Lung (tissue), 12 donors: ENCODE measurements around the gene ARHGDIB. TPM values are rescaled to one million over a fixed set of nuclear protein-coding genes. Genes with fewer than 3 reads are reported as not detected.

Source experiments
- ATAC-seq: fragments of 200-7000 bp; cut with Tn5 transposase; one replicate; pipeline ENCODE4 v1.9.1; 2020; ENCODE audit warnings: moderate number of reproducible peaks; ENCODE audit not compliant: insufficient read depth, low FRiP score
- DNase-seq, 3 donors: peaks; one replicate each; pipeline ENCODE4 v3.0.0-alpha.2; 2013 to 2017
- H3K27ac ChIP-seq, 2 donors: one replicate each; pipeline ENCODE4 v1.5.1; 2013; ENCODE audit warnings: mild to moderate bottlenecking in 2 of 2, moderate library complexity in 2 of 2, control low read depth in 1 of 2, inconsistent platforms in 1 of 2, low read depth in 1 of 2, low read length in 1 of 2
- H3K27me3 ChIP-seq, 3 donors: one replicate each; pipeline ENCODE4 v1.5.1; 2013; ENCODE audit warnings: low read length in 2 of 3; ENCODE audit not compliant: control insufficient read depth in 3 of 3, insufficient read depth in 3 of 3
- H3K36me3 ChIP-seq, 4 donors: one replicate each; pipeline ENCODE4 v1.5.1; 2013; ENCODE audit warnings: low read length in 4 of 4, mild to moderate bottlenecking in 1 of 4, moderate library complexity in 1 of 4; ENCODE audit not compliant: control insufficient read depth in 4 of 4, insufficient read depth in 4 of 4
- H3K4me1 ChIP-seq, 5 donors: one replicate each; pipeline ENCODE4 v1.5.1; 2013; ENCODE audit warnings: low read length in 5 of 5, mild to moderate bottlenecking in 2 of 5, moderate library complexity in 1 of 5; ENCODE audit not compliant: control insufficient read depth in 5 of 5, insufficient read depth in 5 of 5
- H3K4me3 ChIP-seq: one replicate; pipeline ENCODE4 v1.5.1; 2013; ENCODE audit warnings: mild to moderate bottlenecking, control low read depth, moderate library complexity
- H3K9ac ChIP-seq, 2 donors: one replicate each; pipeline ENCODE4 v1.5.1; 2013; ENCODE audit warnings: low read length in 2 of 2, control low read depth in 1 of 2; ENCODE audit not compliant: insufficient read depth in 1 of 2
- H3K9me3 ChIP-seq, 4 donors: one replicate each; pipeline ENCODE4 v1.5.1; 2013; ENCODE audit warnings: low read length in 3 of 4, mild to moderate bottlenecking in 1 of 4, moderate library complexity in 1 of 4; ENCODE audit not compliant: control insufficient read depth in 4 of 4, insufficient read depth in 3 of 4
- CTCF ChIP-seq: IDR thresholded peaks from 2 replicates; pipeline ENCODE4 v1.5.1; 2012; ENCODE audit warnings: mild to moderate bottlenecking; ENCODE audit errors: control extremely low read depth, extremely low read depth
- WGBS, 2 donors: extraction: QIAGEN DNeasy Blood & Tissue Kit; methylation state at CpG; one replicate each; pipeline ENCODE4 v1.1.7; 2013; 5-methylcytosine and 5-hydroxymethylcytosine counted together
- polyA plus RNA-seq, 2 donors: library from polyadenylated mRNA; stranded (reverse); fragments of 200-250 nt; gene quantifications; one replicate each; pipeline ENCODE4 v1.2.1, GENCODE V29; 2013
- total RNA-seq, 2 donors: library from RNA; depleted of rRNA in 1 of 2; stranded (reverse); fragments of >200 nt in 1 of 2; gene quantifications; one replicate each; pipeline ENCODE4 v1.2.1, GENCODE V29; 2014 to 2021
- donor health status: control.
- donor health status: control.
- donor health status: Bipolar disorder and iron deficiency.
- donor health status: healthy.
- donor health status: DM: yes; HTN: yes; CAD: no.

The ARHGDIB gene
- total and polyA plus RNA-seq, 4 donors: 66.5 to 597 (median 259) TPM

DNA sequence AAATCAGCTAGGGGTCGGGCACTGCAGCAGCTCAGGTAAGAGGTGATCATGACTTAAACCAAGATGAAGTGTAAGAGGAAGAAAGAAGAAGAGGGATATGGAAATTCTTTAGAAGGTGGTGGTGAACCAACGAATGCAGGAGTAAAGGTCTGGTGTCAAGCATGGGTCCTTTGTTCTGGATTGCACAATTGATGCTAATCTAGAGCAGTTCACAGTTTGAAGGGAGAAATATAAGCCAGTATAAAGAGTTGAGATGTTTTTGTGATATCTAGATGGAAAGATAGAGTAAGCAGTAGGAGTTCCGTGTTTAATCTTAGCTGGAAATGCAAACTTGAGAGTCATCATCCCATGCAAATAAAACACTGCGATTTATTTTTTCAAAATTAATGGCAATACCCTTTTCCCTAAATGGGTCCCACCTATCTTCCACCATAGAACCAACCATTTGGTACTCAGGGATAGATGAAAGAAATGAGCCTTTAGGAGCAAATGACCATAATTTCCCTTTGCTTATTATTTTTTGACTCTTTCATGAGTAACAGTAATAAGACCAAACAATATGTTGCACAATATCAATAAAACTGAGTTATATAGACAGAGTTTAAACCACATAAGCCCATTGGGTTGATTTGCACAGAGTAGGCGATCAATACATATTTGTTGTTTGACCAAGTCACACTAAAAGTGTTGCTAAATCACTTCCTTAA is 60.7 kb downstream of the ARHGDIB start:
- DNase-seq: no peak
- no peak for TF ChIP-seq CTCF
- Histone ChIP-seq H3K27ac (peak overlapping the region in 1 of 2 donors; percentile 2), H3K9me3 (no peaks in the 10 kb centered on the region), H3K4me1 (peaks cover 0 to 37% (median 12%) of the 10 kb centered on the region in 5 donors), H3K27me3 (no peaks in the 10 kb centered on the region), H3K36me3 (no peaks in the 10 kb centered on the region), H3K4me3 (no peak overlapping the region), H3K9ac (no peak overlapping the region)
- 89 to 91% methylated on average over 5 of the region's 5 CpGs for WGBS, 2 donors
- no peak for ATAC-seq

GRCh38 chr12:14896521-14897169 is 64.8 kb downstream of the ARHGDIB start:
- Histone ChIP-seq H3K27me3 (no peaks in the 10 kb centered on the region), H3K9ac (no peak overlapping the region), H3K9me3 (no peaks in the 10 kb centered on the region), H3K27ac (no peak overlapping the region), H3K4me3 (no peak overlapping the region), H3K36me3 (no peaks in the 10 kb centered on the region), H3K4me1 (peaks cover 0 to 44% (median 12%) of the 10 kb centered on the region in 5 donors)
- no peak for TF ChIP-seq CTCF
- DNase-seq (peak; percentile 30 to 88 (median 86)), ATAC-seq (no peak)
- WGBS, 2 donors: 78 to 81% methylated on average over 7 of the region's 7 CpGs

DNA sequence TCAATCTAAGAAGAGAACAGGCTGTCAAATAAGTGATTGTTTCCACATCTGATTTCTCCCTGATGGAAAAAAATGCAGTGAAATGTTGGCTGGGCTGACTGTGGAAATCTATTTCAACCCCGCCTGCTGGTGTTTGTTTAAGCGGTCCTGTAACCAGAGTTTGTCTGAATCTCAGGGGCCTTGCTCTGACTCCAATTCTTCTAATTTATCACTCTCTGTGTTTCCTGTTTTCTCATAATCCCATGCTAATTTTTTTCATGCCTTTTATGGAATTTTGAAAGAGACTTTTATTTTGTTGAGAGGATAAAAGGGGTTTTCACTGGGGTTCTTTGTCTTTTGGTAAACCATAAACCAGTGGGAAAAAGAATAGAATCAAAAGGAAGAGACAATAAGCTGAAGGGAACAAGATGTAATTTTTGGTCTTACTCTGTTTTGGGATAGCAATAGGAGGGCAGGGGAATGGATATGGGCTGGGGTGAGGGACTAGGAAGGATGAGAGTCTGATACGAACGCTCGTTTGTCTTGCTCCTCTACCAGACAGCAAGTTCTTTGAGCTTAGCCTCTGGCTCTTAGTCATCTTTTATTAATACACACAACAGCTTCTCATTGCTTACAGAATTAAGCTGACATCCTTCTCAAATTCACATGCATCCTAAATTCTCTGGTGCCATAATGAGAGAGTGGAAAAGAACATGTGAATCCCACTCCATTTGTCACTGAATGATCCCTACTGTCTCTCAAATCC is 67.7 kb downstream of the ARHGDIB start:
- Histone ChIP-seq H3K27ac (peak overlapping the region in 1 of 2 donors; percentile 64), H3K4me1 (peaks cover 0 to 64% (median 5%) of the 10 kb centered on the region in 5 donors), H3K27me3 (no peaks in the 10 kb centered on the region), H3K9ac (no peak overlapping the region), H3K4me3 (no peak overlapping the region), H3K9me3 (no peaks in the 10 kb centered on the region), H3K36me3 (no peaks in the 10 kb centered on the region)
- ATAC-seq (no peak), DNase-seq (peak in 2 of 3 donors; percentile 67 to 75)
- no peak for TF ChIP-seq CTCF
- 58 to 77% methylated on average over 5 of the region's 5 CpGs for WGBS, 2 donors
